Right cardiac atrium (tissue), 5 donors: ENCODE measurements around the gene KLF13. TPM values are rescaled to one million over a fixed set of nuclear protein-coding genes. Genes with fewer than 3 reads are reported as not detected.
A peak's percentile ranks its signal among the peaks of the same experiment; 100 is the strongest.

Experiments used
- ATAC-seq, 2 donors: fragments of 200-7000 bp; cut with Tn5 transposase; one replicate each; pipeline versions ENCODE4 v1.8.0 to v1.9.1; 2020; ENCODE audit warnings: moderate library complexity in 2 of 2, mild to moderate bottlenecking in 1 of 2
- DNase-seq, 3 donors: peaks; one replicate each; pipeline ENCODE4 v3.0.0-alpha.2; 2020
- H3K27ac ChIP-seq: one replicate; pipeline ENCODE4 v1.5.1; 2013; ENCODE audit warnings: mild to moderate bottlenecking, low read length, control low read depth, moderate library complexity
- H3K27me3 ChIP-seq: one replicate; pipeline ENCODE4 v1.6.1; 2013; ENCODE audit not compliant: control insufficient read depth, insufficient read depth
- H3K4me1 ChIP-seq: one replicate; pipeline ENCODE4 v1.6.1; 2013; ENCODE audit warnings: low read length; ENCODE audit not compliant: control insufficient read depth, insufficient read depth
- H3K4me3 ChIP-seq: one replicate; pipeline ENCODE4 v1.5.1; 2013; ENCODE audit warnings: low read length, control low read depth
- H3K9me3 ChIP-seq: one replicate; pipeline ENCODE4 v1.6.1; 2013; ENCODE audit warnings: low read length; ENCODE audit not compliant: control insufficient read depth
- WGBS: extraction: QIAGEN DNeasy Blood & Tissue Kit; methylation state at CpG from one replicate; pipeline ENCODE4 v1.1.7; 2013; 5-methylcytosine and 5-hydroxymethylcytosine counted together
- intact Hi-C, 4 donors: fragments of 100-400 bp; cut with DNase I; formaldehyde crosslinking; loops; one replicate each; pipeline versions ENCODE4 v1.11.0 to v1.14.0; 2022 to 2023
- polyA plus RNA-seq: library from polyadenylated mRNA; stranded (reverse); fragments of 200-250 nt; gene quantifications from one replicate; pipeline ENCODE4 v1.2.3, GENCODE V29; 2013
- total RNA-seq, 4 donors: library from RNA; stranded (reverse); fragmentation: NEBNext Ultra II Directional; extraction: Animal tissue kit (Norgen Biotek cat#: 25700); gene quantifications; one replicate each; pipeline ENCODE4 v1.2.1, GENCODE V29; 2021
- donor health status: healthy with polysubstance abuse.
- donor health status: DM: no; HTN: yes; CAD: no.
- donor health status: DM: no; HTN: no; CAD: no.
- donor health status: DM: no; HTN: yes; CAD: no; lungs with severe emphysema.
- donor health status: DM: yes; HTN: yes; CAD: no.

The KLF13 gene
- total and polyA plus RNA-seq, 5 donors, result 42.3 to 108 (median 75.6) TPM

DNA sequence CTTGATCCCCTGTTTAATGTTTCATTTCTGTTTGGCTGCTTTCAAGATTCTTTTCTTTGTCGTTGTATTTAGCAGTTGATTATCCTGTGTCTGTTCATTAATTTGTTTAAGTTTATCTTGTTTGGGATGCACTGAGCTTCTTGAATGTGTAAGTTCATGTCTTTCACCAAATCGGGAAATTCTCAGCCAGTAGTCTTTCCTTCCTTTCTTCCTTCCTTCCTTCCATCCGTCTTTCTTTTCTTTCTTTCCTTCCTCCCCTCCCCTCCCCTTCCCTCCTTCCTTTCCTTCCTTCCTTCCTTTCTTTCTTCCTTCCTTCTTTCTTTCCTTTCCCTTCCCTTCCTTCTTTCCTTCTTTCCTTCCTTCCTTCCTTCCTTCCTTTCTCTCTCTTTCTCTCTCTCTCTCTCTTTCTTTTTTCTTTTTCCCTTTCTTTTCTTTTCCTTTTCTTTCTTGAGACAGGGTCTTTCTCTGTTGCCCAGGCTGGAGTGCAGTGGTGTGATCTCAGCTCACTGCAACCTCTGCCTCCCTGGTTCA is 35.5 kb upstream of the KLF13 start:
- ATAC-seq, result no peak
- intact Hi-C loops, result no loop called here
- H3K27me3 ChIP-seq, result no peaks in the 10 kb centered on the region
- no peaks in the 10 kb centered on the region for H3K4me1 ChIP-seq
- WGBS, result 62% methylated on average over 3 of the region's 3 CpGs
- no peak overlapping the region for H3K4me3 ChIP-seq
- H3K27ac ChIP-seq, result no peak overlapping the region
- DNase-seq, result no peak
- no peaks in the 10 kb centered on the region for H3K9me3 ChIP-seq

DNA sequence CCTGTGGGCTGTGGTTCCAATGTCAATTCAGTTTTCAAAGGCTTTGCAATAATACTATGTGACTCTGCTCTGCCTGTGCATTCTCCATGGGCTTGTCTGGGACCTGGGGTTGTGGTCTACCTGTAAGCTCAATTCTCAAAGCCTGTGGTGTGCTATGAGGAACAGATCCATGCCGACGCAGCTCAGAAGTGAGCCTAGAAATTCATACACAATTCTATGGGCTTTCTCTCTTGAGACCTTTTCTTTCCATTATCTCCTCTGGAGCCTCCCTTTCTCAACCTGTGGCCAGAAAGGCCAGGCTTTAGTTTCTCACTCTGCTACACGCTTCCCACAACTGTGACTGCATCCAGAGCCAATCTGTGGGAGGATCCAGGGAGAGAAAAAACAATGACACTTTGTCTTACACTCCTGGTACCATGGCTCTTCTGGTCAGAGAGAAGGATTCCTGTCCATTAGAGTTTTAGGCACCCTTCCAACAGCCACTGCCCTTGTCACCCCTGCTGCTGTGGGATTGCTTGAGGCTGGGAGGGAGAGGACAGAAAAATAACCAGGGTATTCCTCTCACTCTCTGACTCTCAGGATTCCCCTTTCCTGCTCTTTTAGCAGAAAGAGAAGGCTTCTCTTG is 34.1 kb upstream of the KLF13 start:
- DNase-seq (peak in 1 of 3 donors; percentile 37), ATAC-seq (peak in 1 of 2 donors; percentile 23)
- no peak overlapping the region for H3K27ac ChIP-seq
- H3K4me1 ChIP-seq, result no peaks in the 10 kb centered on the region
- no peaks in the 10 kb centered on the region for H3K27me3 ChIP-seq
- H3K9me3 ChIP-seq, result no peaks in the 10 kb centered on the region
- intact Hi-C loops, result no loop called here
- WGBS, result 47% methylated on average over 3 of the region's 3 CpGs
- H3K4me3 ChIP-seq, result no peak overlapping the region

DNA sequence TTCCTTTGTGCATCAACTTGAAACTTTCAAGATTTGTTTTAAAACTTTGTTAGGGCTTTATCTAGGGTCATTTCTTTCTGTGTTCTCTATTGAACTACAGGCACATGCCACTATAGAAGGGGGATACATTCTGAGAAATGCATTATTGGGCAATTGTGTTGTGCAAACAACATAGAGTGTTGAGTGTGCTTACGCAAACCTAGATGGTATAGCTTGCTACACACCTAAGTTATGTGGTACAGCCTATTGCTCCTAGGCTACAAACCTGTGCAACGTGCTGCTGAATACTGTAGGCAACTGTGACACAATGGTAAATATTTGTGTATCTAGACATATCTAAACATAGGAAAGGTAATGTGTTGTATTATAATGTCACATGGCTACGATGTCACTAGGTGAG is 33.0 kb upstream of the KLF13 start:
- intact Hi-C loops, result no loop called here
- 94% methylated on average over 3 of the region's 3 CpGs for WGBS
- no peak overlapping the region for H3K27ac ChIP-seq
- no peaks in the 10 kb centered on the region for H3K27me3 ChIP-seq
- no peaks in the 10 kb centered on the region for H3K9me3 ChIP-seq
- no peak overlapping the region for H3K4me3 ChIP-seq
- ATAC-seq, result no peak
- no peak for DNase-seq
- H3K4me1 ChIP-seq, result no peaks in the 10 kb centered on the region

DNA sequence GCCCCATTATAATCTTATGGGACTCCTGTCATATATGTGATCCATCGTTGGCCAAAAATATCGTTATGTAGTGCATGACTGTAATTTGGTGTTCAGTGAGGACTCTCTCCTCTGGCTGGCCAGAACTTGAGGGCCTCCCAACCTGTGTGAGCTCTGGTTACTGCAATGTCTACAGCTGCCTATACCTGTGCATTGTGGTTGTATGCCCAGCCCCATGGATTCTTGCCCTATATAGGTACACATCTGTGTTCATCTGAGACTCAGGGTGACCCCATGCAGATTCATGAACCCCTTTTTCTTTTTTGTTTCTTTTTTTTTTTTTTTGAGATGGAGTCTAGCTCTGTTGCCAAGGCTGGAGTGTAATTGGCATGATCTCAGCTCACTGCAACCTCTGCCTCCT is 32.6 kb upstream of the KLF13 start:
- no peak for DNase-seq
- no peak for ATAC-seq
- H3K4me1 ChIP-seq, result no peaks in the 10 kb centered on the region
- H3K9me3 ChIP-seq, result no peaks in the 10 kb centered on the region
- no peaks in the 10 kb centered on the region for H3K27me3 ChIP-seq
- intact Hi-C loops, result no loop called here
- no peak overlapping the region for H3K4me3 ChIP-seq
- no peak overlapping the region for H3K27ac ChIP-seq
- 97% methylated on average over 2 of the region's 2 CpGs for WGBS

DNA sequence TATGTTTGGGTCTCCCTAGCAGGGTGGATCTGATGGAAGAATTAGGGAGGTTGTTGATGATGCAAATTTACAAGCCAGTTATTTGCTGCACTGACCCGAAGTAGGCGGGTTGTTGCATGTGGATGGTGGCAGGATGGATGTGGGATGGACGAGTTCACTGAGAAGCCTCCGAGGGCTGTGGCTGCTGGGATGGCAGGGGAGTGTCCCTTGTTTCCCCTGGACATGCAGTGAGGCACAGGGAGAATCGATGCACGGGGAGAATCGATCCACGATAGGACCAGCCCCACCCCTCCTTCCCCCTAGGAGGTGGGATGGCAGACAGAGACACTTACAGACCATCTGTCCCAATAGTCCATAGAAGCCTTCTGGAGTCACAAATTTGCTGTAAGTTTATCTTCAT is 31.0 kb upstream of the KLF13 start:
- Histone ChIP-seq H3K4me1 (no peaks in the 10 kb centered on the region), H3K9me3 (no peaks in the 10 kb centered on the region), H3K4me3 (no peak overlapping the region), H3K27ac (no peak overlapping the region), H3K27me3 (no peaks in the 10 kb centered on the region)
- 80% methylated on average over 8 of the region's 8 CpGs for WGBS
- no peak for ATAC-seq
- no peak for DNase-seq
- intact Hi-C loops, result no loop called here

DNA sequence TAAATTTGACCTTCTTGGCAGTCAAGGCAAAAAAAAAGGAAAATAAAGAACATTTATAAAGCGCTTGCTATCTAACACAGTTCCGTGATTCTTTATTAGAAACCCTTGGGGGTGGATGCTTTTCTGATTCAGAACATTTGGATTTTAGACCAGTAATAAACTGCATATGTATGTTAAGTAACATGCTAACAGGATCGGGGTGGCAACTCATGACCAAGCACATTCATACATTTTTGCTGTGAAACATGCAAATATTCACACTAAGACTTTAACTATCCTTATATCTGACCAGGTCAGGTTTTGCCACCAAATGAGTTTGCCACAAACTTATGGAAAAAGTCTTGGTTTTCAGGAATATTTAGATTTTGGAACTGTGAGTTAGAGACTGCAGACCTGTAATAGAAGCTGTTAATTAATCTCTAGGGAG is 30.4 kb upstream of the KLF13 start:
- intact Hi-C loops, result no loop called here
- Histone ChIP-seq H3K4me3 (no peak overlapping the region), H3K27me3 (no peaks in the 10 kb centered on the region), H3K4me1 (peaks cover 5% of the 10 kb centered on the region), H3K9me3 (no peaks in the 10 kb centered on the region), H3K27ac (no peak overlapping the region)
- ATAC-seq (no peak), DNase-seq (no peak)
- 81% methylated on average over 3 of the region's 3 CpGs for WGBS

DNA sequence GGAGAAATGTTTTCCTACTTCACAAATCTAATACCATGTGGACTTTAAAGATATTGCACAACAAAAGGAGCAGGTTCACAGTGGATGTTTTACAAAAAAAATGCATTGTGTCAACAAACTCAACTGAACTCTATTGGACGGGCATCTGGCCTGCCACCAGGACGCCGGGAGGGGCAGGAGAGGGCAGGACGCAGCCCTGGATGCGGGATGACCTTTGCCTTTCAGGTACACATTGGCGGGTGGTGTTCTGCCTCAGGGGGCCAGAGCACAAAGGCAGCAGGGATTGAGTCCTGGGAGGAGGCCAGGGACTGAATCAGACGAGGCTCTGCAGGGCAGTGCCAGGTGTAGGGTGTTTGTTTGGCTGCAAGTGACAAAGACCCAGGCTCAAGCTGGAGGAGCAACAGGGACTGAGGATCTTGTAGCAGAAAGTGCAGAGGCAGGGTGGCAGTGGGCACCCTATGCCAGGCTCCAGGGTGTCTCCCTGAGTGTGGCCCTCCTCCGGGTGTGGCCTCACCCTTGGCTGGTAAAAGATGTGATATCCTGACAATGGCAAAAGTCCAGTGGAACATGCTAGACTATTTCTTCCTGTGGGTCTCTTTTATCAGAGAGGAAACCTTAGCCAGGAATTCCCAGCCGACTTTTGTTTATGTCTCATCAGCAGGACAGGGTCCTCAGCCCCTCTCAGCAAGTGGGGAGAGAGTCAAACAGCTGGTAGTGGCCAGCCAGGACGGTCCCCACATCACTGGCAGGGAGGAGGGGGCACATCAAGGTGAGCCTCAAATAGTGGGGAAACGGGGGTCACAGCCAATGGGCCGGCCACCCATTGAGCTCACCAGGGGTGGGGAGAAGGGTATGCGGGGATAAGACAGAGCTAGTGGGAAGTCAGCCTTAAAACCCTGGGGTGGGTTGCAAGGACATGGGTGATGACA is 29.7 kb upstream of the KLF13 start:
- intact Hi-C loops, result no loop called here
- no peak overlapping the region for H3K27ac ChIP-seq
- ATAC-seq (peak; percentile 16 to 33), DNase-seq (peak in 1 of 3 donors; percentile 40)
- WGBS, result 54% methylated on average over 13 of the region's 13 CpGs
- H3K4me3 ChIP-seq, result no peak overlapping the region
- peaks cover 8% of the 10 kb centered on the region for H3K4me1 ChIP-seq
- no peaks in the 10 kb centered on the region for H3K27me3 ChIP-seq
- no peaks in the 10 kb centered on the region for H3K9me3 ChIP-seq

DNA sequence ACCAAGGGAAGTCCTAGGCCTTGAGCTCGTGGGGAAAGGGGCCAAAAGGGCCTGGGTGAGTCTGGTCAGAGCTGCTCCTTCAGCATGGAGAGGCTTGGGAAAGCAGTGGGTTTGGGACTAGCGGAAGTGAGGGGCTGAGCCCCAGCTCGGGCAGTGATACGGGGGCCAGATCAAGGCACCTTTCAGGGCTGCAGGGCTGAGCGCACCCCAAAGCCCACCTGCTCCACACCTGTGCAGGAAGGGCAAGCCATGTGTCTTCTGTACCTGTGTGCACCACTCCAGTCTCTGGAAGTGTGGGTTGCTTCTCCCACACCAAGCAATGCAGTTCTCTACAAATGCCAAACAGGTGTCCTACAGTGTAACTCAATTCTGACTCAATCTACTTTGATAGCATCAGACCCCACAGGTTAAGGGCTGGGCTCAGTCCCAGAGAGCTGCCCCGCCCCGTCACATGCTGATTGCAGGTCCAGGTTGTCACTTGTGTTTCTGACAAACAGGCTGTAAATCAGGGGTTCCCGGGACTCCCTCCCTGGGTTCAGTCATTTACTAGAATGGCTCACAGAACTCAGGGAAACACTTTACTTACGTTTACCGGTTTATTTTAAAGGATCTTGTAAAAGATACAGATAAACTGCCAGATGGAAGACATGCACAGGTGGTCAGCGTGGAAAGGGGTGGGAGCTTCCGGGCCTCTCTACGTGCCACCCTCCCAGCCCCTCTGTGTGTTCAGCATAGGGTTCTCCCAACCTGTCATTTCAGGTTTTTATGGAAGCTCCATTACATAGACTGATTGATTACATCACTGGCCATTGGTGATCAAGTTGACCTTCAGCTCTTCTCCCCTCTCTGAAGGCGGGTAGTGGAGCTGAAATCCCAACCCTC is 28.8 kb upstream of the KLF13 start:
- no peaks in the 10 kb centered on the region for H3K9me3 ChIP-seq
- intact Hi-C loops, result no loop called here
- DNase-seq, result peak in 1 of 3 donors; percentile 37
- H3K4me3 ChIP-seq, result no peak overlapping the region
- no peak for ATAC-seq
- H3K27ac ChIP-seq, result no peak overlapping the region
- WGBS, result 92% methylated on average over 14 of the region's 14 CpGs
- peaks cover 8% of the 10 kb centered on the region for H3K4me1 ChIP-seq
- H3K27me3 ChIP-seq, result no peaks in the 10 kb centered on the region

DNA sequence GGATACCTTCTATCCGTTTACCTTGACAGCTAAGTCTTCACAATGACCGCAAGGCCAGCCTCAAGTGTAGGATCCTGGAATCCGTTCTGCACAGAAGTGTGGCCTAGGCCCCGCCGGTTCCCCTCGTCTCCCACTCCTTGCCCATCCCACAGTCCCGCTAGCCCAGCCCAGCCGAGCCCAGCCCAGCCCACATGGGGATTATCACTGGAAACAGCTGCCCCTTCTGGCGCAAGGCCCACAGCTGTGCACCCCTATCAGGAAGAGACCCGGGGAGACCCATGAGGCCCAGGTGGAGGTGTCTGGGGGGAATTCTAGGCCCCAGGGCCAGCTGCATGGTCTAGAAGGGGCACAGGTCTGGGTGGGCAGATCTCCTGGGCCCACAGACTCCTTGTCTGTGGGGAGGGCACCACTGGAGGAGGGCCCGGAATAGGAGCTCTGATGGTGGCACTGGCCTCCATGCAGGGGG is 27.9 kb upstream of the KLF13 start:
- intact Hi-C loops, result no loop called here
- Histone ChIP-seq H3K27ac (no peak overlapping the region), H3K9me3 (no peaks in the 10 kb centered on the region), H3K27me3 (no peaks in the 10 kb centered on the region), H3K4me1 (peaks cover 8% of the 10 kb centered on the region), H3K4me3 (no peak overlapping the region)
- ATAC-seq, result no peak
- DNase-seq, result peak in 1 of 3 donors; percentile 51
- WGBS, result 94% methylated on average over 11 of the region's 11 CpGs

DNA sequence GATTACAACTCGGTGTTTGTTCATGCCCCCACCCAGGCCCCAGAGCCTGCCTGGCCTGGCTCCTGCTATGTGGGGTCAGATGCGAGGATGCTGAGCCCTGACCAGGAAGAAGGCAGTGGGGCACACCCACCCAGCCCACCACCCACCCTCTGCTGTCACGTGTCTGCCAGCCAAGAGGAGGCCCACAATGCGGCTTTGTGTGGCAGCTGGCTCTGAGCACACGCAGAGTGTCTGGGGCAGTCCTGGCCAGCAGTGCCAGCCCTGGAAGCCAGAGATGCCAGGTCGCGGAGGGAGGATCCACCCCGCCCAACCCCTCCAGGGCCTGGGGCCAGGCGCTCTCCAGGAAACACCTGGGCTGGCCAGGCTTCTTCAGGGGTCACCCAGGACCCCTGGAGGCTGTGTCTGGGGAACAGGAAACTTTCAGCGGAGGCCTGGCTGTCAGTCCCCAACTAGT is 26.4 kb upstream of the KLF13 start:
- ATAC-seq (peak in 1 of 2 donors; percentile 43), DNase-seq (peak in 2 of 3 donors; percentile 59 to 67)
- 58% methylated on average over 10 of the region's 10 CpGs for WGBS
- Histone ChIP-seq H3K9me3 (no peaks in the 10 kb centered on the region), H3K27ac (no peak overlapping the region), H3K4me3 (no peak overlapping the region), H3K4me1 (peaks cover 8% of the 10 kb centered on the region), H3K27me3 (no peaks in the 10 kb centered on the region)
- intact Hi-C loops, result no loop called here
